WERI-Rb-1 (cell line): ENCODE results near the gene KCNMA1.

ENCODE experiments used
- DNase-seq: peaks from one replicate; pipeline ENCODE4 v3.0.0-alpha.2; 2020
- H3K27ac ChIP-seq: fragments of 250-450 bp; sonication (Bioruptor Pico); 2 replicates; pipeline ENCODE4 v1.5.1; 2020; ENCODE audit warnings: mild to moderate bottlenecking, moderate library complexity
- H3K27me3 ChIP-seq: fragments of 250-450 bp; sonication (Bioruptor Pico); 2 replicates; pipeline ENCODE4 v1.5.1; 2021; ENCODE audit warnings: mild to moderate bottlenecking, low read depth, moderate library complexity; ENCODE audit not compliant: insufficient read depth, severe bottlenecking
- H3K36me3 ChIP-seq: fragments of 250-450 bp; sonication (Bioruptor Pico); 2 replicates; pipeline ENCODE4 v1.5.1; 2020; ENCODE audit warnings: mild to moderate bottlenecking, moderate library complexity
- H3K4me3 ChIP-seq: 2 replicates; pipeline ENCODE4 v1.5.1; 2011; ENCODE audit warnings: low read depth, mild to moderate bottlenecking, control low read depth, low read length
- H3K9me3 ChIP-seq: fragments of 250-450 bp; sonication (Bioruptor Pico); 2 replicates; pipeline ENCODE4 v1.5.1; 2021; ENCODE audit warnings: mild to moderate bottlenecking, moderate library complexity; ENCODE audit not compliant: severe bottlenecking
- CTCF ChIP-seq: IDR thresholded peaks from 2 replicates; pipeline ENCODE4 v1.5.1; 2011; ENCODE audit warnings: low read depth, mild to moderate bottlenecking, control low read depth, inconsistent platforms, low read length

Gene KCNMA1

GRCh38 chr10:77628906-77629730, 8.5 kb downstream of the KCNMA1 start:
- H3K27me3 ChIP-seq: no peaks in the 10 kb centered on the region
- no peak for DNase-seq
- no peak for TF ChIP-seq CTCF
- no peak overlapping the region for H3K4me3 ChIP-seq
- no peaks in the 10 kb centered on the region for H3K36me3 ChIP-seq
- H3K27ac ChIP-seq: no peak overlapping the region
- no peaks in the 10 kb centered on the region for H3K9me3 ChIP-seq

- Histone ChIP-seq H3K27me3 (no peaks in the 10 kb centered on the region), H3K4me3 (no peak overlapping the region), H3K36me3 (no peaks in the 10 kb centered on the region), H3K27ac (no peak overlapping the region), H3K9me3 (no peaks in the 10 kb centered on the region)
- DNase-seq: no peak
- no peak for TF ChIP-seq CTCF
Measured at GRCh38 chr10:77626266-77626935, 11.2 kb downstream of the KCNMA1 start.

- Histone ChIP-seq H3K4me3 (no peak overlapping the region), H3K36me3 (no peaks in the 10 kb centered on the region), H3K9me3 (no peaks in the 10 kb centered on the region), H3K27ac (no peak overlapping the region), H3K27me3 (no peaks in the 10 kb centered on the region)
- no peak for DNase-seq
- TF ChIP-seq CTCF: no peak
Measured at GRCh38 chr10:77625379-77625778, 12.2 kb downstream of the KCNMA1 start.

GRCh38 chr10:77622889-77623291, 14.7 kb downstream of the KCNMA1 start:
- no peak for TF ChIP-seq CTCF
- H3K9me3 ChIP-seq: no peaks in the 10 kb centered on the region
- H3K36me3 ChIP-seq: no peaks in the 10 kb centered on the region
- no peak overlapping the region for H3K4me3 ChIP-seq
- H3K27me3 ChIP-seq: no peaks in the 10 kb centered on the region
- no peak for DNase-seq
- H3K27ac ChIP-seq: no peak overlapping the region

GRCh38 chr10:77620731-77621130, 16.9 kb downstream of the KCNMA1 start:
- Histone ChIP-seq H3K27me3 (no peaks in the 10 kb centered on the region), H3K27ac (no peak overlapping the region), H3K9me3 (no peaks in the 10 kb centered on the region), H3K36me3 (no peaks in the 10 kb centered on the region), H3K4me3 (no peak overlapping the region)
- DNase-seq: no peak
- no peak for TF ChIP-seq CTCF
